PC-3 (cell line): ENCODE measurements around the gene STX1B. TPM values are rescaled to one million over a fixed set of nuclear protein-coding genes. Genes with fewer than 3 reads are reported as not detected.

Experiments
- ATAC-seq: fragments of 200-7000 bp; cut with Tn5 transposase; 2 replicates; pipeline ENCODE4 v1.9.1; 2020; ENCODE audit warnings: mild to moderate bottlenecking, moderate library complexity
- BruUV-seq: library from RNA; stranded (reverse); fragments of 400-500 nt; replicated peaks from 2 replicates; lab custom pipeline; 2021; lab: Mats Ljungman, UMichigan
- CTCF ChIA-PET: fragments of 300-600 bp; sonication (Branson Sonifier 250); formaldehyde crosslinking; loops from one replicate; lab custom pipeline; 2022; ENCODE audit warnings: antibody characterized with exemption; lab: Charles Lee
- POLR2A ChIA-PET: fragments of 300-600 bp; sonication (Branson Sonifier 250); formaldehyde crosslinking; loops from one replicate; lab custom pipeline; 2022; ENCODE audit warnings: antibody characterized with exemption; ENCODE audit not compliant: unreplicated experiment; lab: Charles Lee
- DNase-seq: peaks from one replicate; pipeline ENCODE4 v3.0.0-alpha.2; 2015
- H2AFZ ChIP-seq: fragments of 300-600 bp; sonication (generic); 2 replicates; pipeline ENCODE4 v1.6.0; 2016; ENCODE audit warnings: antibody characterized with exemption, low read length
- H3F3A ChIP-seq: fragments of 300-600 bp; sonication (generic); one replicate; pipeline ENCODE4 v1.6.0; 2017; ENCODE audit warnings: antibody characterized with exemption, low read length, control low read depth, mild to moderate bottlenecking; ENCODE audit not compliant: unreplicated experiment
- H3K27ac ChIP-seq: fragments of 300-600 bp; sonication (generic); 2 replicates; pipeline ENCODE4 v1.5.1; 2016; ENCODE audit warnings: mild to moderate bottlenecking, low read length
- H3K27me3 ChIP-seq: fragments of 300-600 bp; sonication (generic); 2 replicates; pipeline ENCODE4 v1.6.1; 2016; ENCODE audit warnings: low read length, mixed read lengths
- H3K36me3 ChIP-seq: fragments of 300-600 bp; sonication (generic); 2 replicates; pipeline ENCODE4 v1.6.1; 2016; ENCODE audit warnings: low read depth, mixed run types, low read length, mixed read lengths
- H3K4me1 ChIP-seq: fragments of 300-600 bp; sonication (generic); 2 replicates; pipeline ENCODE4 v1.5.1; 2016; ENCODE audit warnings: low read length; ENCODE audit not compliant: insufficient read depth
- H3K4me2 ChIP-seq: fragments of 300-600 bp; sonication (generic); 2 replicates; pipeline ENCODE4 v1.6.0; 2016; ENCODE audit warnings: low read length
- H3K4me3 ChIP-seq: fragments of 300-600 bp; sonication (generic); 2 replicates; pipeline ENCODE4 v1.5.1; 2016; ENCODE audit warnings: mild to moderate bottlenecking, low read length, mixed read lengths
- H3K79me2 ChIP-seq: fragments of 300-600 bp; sonication (generic); 2 replicates; pipeline ENCODE4 v1.6.1; 2017; ENCODE audit warnings: low read length, mixed read lengths
- H3K9ac ChIP-seq: fragments of 300-600 bp; sonication (generic); 2 replicates; pipeline ENCODE4 v1.6.0; 2016; ENCODE audit warnings: mild to moderate bottlenecking, low read length
- H3K9me2 ChIP-seq: fragments of 300-600 bp; sonication (generic); replicated peaks from 2 replicates; pipeline ENCODE4 v1.6.1; 2016; ENCODE audit warnings: mixed run types, low read length, mixed read lengths
- H3K9me3 ChIP-seq: fragments of 300-600 bp; sonication (generic); 2 replicates; pipeline ENCODE4 v1.6.1; 2016; ENCODE audit warnings: low read length, mixed read lengths
- H4K20me1 ChIP-seq: fragments of 300-600 bp; sonication (generic); 2 replicates; pipeline ENCODE4 v1.6.1; 2016; ENCODE audit warnings: low read length, mixed read lengths
- EZH2 ChIP-seq: fragments of 300-600 bp; sonication (generic); IDR thresholded peaks from one replicate; pipeline ENCODE4 v1.6.1; 2017; ENCODE audit warnings: antibody characterized with exemption, mild to moderate bottlenecking, low read length; ENCODE audit not compliant: unreplicated experiment
- EZH2phosphoT487 ChIP-seq: fragments of 300-600 bp; sonication (generic); IDR thresholded peaks from 2 replicates; pipeline ENCODE4 v1.6.1; 2018; ENCODE audit warnings: mild to moderate bottlenecking, antibody characterized with exemption, low read length, borderline replicate concordance
- intact Hi-C: fragments of 100-400 bp; cut with micrococcal nuclease; formaldehyde crosslinking; loops from 2 replicates; pipeline ENCODE4 v1.9.0; 2023
- total RNA-seq: library from RNA; depleted of rRNA; stranded (reverse); fragments of >200 nt; gene quantifications from 2 replicates; pipeline ENCODE4 v1.2.3, GENCODE V29; 2014
- TF ChIP-seq, protein P1 (sequence below): fragments of 300-600 bp; sonication (generic); conservative IDR thresholded peaks from 2 replicates; pipeline ENCODE4 v1.5.1; 2017; ENCODE audit warnings: antibody characterized with exemption, low read depth, mild to moderate bottlenecking, low read length

The STX1B gene
- total RNA-seq, 1 experiment from 2014 or later, result 1.5 TPM

DNA sequence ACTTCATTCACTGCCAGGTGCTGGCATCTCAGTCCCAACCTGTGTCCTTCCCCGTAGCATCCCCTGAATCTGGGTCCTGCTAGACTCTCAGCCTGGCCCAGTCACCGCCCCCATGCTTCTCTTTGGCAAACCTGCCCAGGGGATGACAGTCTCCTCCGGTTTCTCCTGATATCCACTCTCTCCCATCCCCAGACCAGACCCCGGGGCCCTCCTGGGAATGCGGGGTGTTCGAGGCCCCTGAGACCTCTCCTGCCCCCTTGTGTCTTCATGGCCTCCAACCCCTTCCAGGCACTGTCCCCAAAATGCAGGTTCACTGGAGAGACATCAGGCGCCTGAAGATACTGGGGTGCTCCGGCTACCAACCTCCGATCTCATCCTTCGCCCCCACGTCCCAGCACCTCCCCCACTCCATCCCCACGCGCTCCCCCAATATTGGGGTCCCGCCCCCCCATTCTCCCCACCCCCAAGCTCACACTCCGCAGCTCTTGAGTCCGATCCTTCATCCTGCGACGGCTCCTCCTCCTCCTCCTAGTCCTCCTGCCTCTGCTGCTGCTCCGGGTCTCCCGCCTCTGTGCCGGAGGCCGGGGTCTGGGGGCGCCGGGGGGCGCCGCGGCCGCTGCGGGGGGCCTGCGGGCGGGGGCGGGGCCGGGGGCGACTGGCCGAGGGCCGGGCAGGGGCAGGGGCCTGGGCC is 399 bp downstream of the STX1B start:
- no peak overlapping the region for H3K4me3 ChIP-seq
- H3K9ac ChIP-seq, result no peak overlapping the region
- H3K9me2 ChIP-seq, result no peaks in the 10 kb centered on the region
- no peaks in the 10 kb centered on the region for H4K20me1 ChIP-seq
- TF ChIP-seq, protein P1, sequence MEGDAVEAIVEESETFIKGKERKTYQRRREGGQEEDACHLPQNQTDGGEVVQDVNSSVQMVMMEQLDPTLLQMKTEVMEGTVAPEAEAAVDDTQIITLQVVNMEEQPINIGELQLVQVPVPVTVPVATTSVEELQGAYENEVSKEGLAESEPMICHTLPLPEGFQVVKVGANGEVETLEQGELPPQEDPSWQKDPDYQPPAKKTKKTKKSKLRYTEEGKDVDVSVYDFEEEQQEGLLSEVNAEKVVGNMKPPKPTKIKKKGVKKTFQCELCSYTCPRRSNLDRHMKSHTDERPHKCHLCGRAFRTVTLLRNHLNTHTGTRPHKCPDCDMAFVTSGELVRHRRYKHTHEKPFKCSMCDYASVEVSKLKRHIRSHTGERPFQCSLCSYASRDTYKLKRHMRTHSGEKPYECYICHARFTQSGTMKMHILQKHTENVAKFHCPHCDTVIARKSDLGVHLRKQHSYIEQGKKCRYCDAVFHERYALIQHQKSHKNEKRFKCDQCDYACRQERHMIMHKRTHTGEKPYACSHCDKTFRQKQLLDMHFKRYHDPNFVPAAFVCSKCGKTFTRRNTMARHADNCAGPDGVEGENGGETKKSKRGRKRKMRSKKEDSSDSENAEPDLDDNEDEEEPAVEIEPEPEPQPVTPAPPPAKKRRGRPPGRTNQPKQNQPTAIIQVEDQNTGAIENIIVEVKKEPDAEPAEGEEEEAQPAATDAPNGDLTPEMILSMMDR, result no peak
- no peak for TF ChIP-seq EZH2
- no peak for TF ChIP-seq EZH2phosphoT487
- no peaks in the 10 kb centered on the region for H3F3A ChIP-seq
- CTCF ChIA-PET, result no interaction called here
- H3K79me2 ChIP-seq, result no peaks in the 10 kb centered on the region
- H3K27me3 ChIP-seq, result no peaks in the 10 kb centered on the region
- H3K36me3 ChIP-seq, result no peaks in the 10 kb centered on the region
- no peak overlapping the region for H3K27ac ChIP-seq
- no peaks in the 10 kb centered on the region for H3K9me3 ChIP-seq
- peaks cover 7% of the 10 kb centered on the region; the same call in 1 of the 2 replicates for H3K4me1 ChIP-seq
- no TSS peak for BruUV-seq
- ATAC-seq (no peak), DNase-seq (no peak)
- POLR2A ChIA-PET, result no interaction called here
- no peak overlapping the region for H2AFZ ChIP-seq
- H3K4me2 ChIP-seq, result no peak overlapping the region
- intact Hi-C loops, result no loop called here

DNA sequence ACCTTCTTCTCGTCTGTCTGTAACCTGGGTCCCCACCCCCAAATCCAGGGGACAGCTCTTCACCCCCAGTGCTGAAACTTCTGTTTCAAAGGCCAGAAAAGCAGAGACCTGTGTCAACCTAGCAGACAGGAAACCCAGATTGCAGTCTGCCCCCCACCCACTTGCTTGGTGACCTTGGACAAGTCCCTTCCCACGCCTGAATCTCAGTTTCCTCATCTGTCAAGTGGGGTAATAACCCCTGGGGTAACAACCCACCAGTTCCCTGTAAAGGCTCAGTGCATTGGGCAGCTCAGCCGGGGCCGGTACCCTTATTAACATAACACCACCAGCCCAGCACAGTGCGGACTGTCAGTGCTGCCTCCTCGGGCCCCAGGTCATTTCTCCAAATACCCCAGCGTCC is 1.3 kb downstream of the STX1B start:
- no peak for ATAC-seq
- no TSS peak for BruUV-seq
- intact Hi-C loops, result no loop called here

More for the DNA sequence above, 1.3 kb downstream of the STX1B start:
- ChIA-PET POLR2A (no interaction called here), CTCF (no interaction called here)
- Histone ChIP-seq H3K9ac (no peak overlapping the region), H3F3A (no peaks in the 10 kb centered on the region), H2AFZ (no peak overlapping the region), H3K79me2 (no peaks in the 10 kb centered on the region), H3K4me1 (peaks cover 7% of the 10 kb centered on the region; the same call in 1 of the 2 replicates), H3K9me3 (no peaks in the 10 kb centered on the region), H3K4me2 (no peak overlapping the region), H3K9me2 (no peaks in the 10 kb centered on the region), H3K4me3 (no peak overlapping the region), H4K20me1 (no peaks in the 10 kb centered on the region), H3K27me3 (no peaks in the 10 kb centered on the region), H3K36me3 (no peaks in the 10 kb centered on the region), H3K27ac (no peak overlapping the region)
- TF ChIP-seq, protein P1, result no peak
- TF ChIP-seq EZH2 (no peak), EZH2phosphoT487 (no peak)
- no peak for DNase-seq
